Right lobe of liver (tissue), 6 donors: ENCODE measurements around the gene MOBP. TPM values are rescaled to one million over a fixed set of nuclear protein-coding genes. Genes with fewer than 3 reads are reported as not detected.

Source experiments
- ATAC-seq, 4 donors: fragments of 200-7000 bp; cut with Tn5 transposase; one replicate each; pipeline ENCODE4 v1.9.1; 2020; ENCODE audit warnings: mild to moderate bottlenecking in 4 of 4, moderate library complexity in 4 of 4
- DNase-seq, 3 donors: peaks; one replicate each; pipeline ENCODE4 v3.0.0-alpha.2; 2020
- H3K27ac ChIP-seq, 3 donors: fragments of 200-600 bp; one replicate each; pipeline ENCODE4 v1.8.0; 2022
- H3K27me3 ChIP-seq, 2 donors: fragments of 200-600 bp; one replicate each; pipeline ENCODE4 v1.8.0; 2022
- H3K36me3 ChIP-seq, 4 donors: fragments of 200-600 bp; sonication (generic) in 1 of 4; one replicate each; pipeline versions ENCODE4 v1.5.1 to v1.8.0; 2017 to 2022; ENCODE audit warnings: control low read depth in 1 of 4
- H3K4me1 ChIP-seq, 4 donors: fragments of 200-600 bp; sonication (generic) in 1 of 4; one replicate each; pipeline versions ENCODE4 v1.5.1 to v1.8.0; 2017 to 2022; ENCODE audit warnings: control low read depth in 1 of 4
- H3K4me3 ChIP-seq, 3 donors: fragments of 200-600 bp; one replicate each; pipeline ENCODE4 v1.8.0; 2022
- H3K9me3 ChIP-seq, 4 donors: fragments of 200-600 bp; sonication (generic) in 1 of 4; one replicate each; pipeline versions ENCODE4 v1.5.1 to v1.8.0; 2017 to 2022; ENCODE audit warnings: control low read depth in 1 of 4
- POLR2A ChIP-seq: fragments of 450-650 bp; IDR thresholded peaks from one replicate; pipeline ENCODE4 v1.6.1; 2017; ENCODE audit warnings: antibody characterized with exemption, mild to moderate bottlenecking
- WGBS: methylation state at CpG from one replicate; pipeline ENCODE4 v1.1.6; 2018; ENCODE audit warnings: low coverage, low lambda C conversion rate; ENCODE audit not compliant: insufficient coverage; ENCODE audit errors: missing lambda C conversion rate; 5-methylcytosine and 5-hydroxymethylcytosine counted together
- intact Hi-C, 2 donors: fragments of 100-400 bp; cut with DNase I; formaldehyde crosslinking; loops; one replicate each; pipeline versions ENCODE4 v1.11.2 to v1.14.1; 2022
- total RNA-seq, 6 experiments: library from RNA; depleted of rRNA in 2 of 6; stranded (reverse); fragments of >200 nt in 2 of 6; fragmentation: NEBNext Ultra II Directional in 3 of 6; extraction: Animal tissue kit (Norgen Biotek cat#: 25700) in 3 of 6; gene quantifications; one replicate each; pipeline versions ENCODE4 v1.1.0 to v1.2.4, GENCODE V29; 2016 to 2023
- TF ChIP-seq, protein P1 (sequence below), 4 donors: fragments of 200-600 bp in 3 of 4; fragments of 450-650 bp in 1 of 4; IDR thresholded peaks; one replicate each; pipeline versions ENCODE4 v1.5.1 to v1.8.0; 2016 to 2022; ENCODE audit warnings: antibody characterized with exemption in 4 of 4, mild to moderate bottlenecking in 2 of 4
- donor health status: DM: no; HTN: yes; CAD: no.
- donor health status: DM: no; HTN: no; CAD: no.
- donor health status: DM: no; HTN: no; CAD: no.
- donor health status: DM: no; HTN: yes; CAD: no.
- donor health status: DM: no; HTN: yes; CAD: no.

Gene MOBP
- total RNA-seq, 6 experiments from 2014 or later: not detected

DNA sequence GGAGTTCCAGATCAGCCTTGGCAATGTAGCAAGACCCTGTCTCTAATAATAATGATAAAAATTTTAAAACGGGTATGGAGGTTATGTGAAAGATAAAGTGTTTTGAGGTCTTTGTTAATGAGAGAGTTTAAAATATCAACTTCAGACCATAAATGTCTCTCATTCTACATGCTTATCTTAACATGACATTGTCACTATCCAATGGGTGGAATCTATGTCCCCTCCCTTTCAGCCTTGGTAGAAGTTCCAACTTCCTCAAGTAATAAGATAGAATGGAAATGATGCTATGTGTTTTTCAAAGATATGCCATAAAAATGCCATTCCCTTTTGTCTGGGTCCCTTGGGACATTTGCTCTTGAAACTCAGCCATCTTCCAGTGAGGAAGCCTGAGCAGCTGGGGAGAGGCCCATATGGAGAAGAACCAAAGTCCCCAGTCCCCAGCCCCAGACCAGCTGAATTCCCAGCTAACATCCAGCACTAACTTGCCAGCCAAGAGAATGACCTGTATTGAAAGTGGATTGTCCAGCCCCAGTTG, 44.0 kb upstream of the MOBP start:
- Histone ChIP-seq H3K4me3 (no peak overlapping the region), H3K9me3 (no peaks in the 10 kb centered on the region), H3K27ac (no peak overlapping the region), H3K27me3 (no peaks in the 10 kb centered on the region), H3K4me1 (no peaks in the 10 kb centered on the region), H3K36me3 (no peaks in the 10 kb centered on the region)
- WGBS: 71% methylated on average over 1 of the region's 1 CpG
- intact Hi-C loops: no loop called here
- DNase-seq: no peak
- TF ChIP-seq, protein P1, sequence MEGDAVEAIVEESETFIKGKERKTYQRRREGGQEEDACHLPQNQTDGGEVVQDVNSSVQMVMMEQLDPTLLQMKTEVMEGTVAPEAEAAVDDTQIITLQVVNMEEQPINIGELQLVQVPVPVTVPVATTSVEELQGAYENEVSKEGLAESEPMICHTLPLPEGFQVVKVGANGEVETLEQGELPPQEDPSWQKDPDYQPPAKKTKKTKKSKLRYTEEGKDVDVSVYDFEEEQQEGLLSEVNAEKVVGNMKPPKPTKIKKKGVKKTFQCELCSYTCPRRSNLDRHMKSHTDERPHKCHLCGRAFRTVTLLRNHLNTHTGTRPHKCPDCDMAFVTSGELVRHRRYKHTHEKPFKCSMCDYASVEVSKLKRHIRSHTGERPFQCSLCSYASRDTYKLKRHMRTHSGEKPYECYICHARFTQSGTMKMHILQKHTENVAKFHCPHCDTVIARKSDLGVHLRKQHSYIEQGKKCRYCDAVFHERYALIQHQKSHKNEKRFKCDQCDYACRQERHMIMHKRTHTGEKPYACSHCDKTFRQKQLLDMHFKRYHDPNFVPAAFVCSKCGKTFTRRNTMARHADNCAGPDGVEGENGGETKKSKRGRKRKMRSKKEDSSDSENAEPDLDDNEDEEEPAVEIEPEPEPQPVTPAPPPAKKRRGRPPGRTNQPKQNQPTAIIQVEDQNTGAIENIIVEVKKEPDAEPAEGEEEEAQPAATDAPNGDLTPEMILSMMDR (IDR thresholded peaks at IDR 0.05): no peak
- no peak for TF ChIP-seq POLR2A
- no peak for ATAC-seq

DNA sequence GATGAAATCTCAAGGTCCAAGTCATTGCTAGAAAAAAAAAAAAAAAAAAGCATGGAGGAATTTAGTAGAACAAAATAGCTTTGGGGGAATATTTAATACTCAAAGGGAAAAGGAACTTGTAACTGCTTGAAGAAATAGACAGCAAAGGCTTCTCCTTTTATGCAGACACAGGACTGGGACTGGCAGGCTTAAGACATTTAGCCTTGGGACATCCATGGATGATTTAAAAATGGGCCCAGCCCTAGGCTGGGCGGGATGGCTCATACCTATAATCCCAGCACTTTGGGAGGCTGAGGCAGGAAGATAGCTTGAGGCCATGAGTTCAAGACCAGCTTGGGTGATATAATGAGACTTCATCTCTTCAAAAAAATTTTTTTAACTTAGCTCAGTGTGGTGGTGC, 41.2 kb upstream of the MOBP start:
- WGBS: no CpG with 5 or more reads among the region's 1 CpG
- no peaks in the 10 kb centered on the region for H3K4me1 ChIP-seq
- no peak for DNase-seq
- H3K27ac ChIP-seq: no peak overlapping the region
- ATAC-seq: no peak
- no peaks in the 10 kb centered on the region for H3K36me3 ChIP-seq
- no peak overlapping the region for H3K4me3 ChIP-seq
- no peaks in the 10 kb centered on the region for H3K9me3 ChIP-seq
- H3K27me3 ChIP-seq: no peaks in the 10 kb centered on the region
- TF ChIP-seq, protein P1 (IDR thresholded peaks at IDR 0.05): no peak
- no peak for TF ChIP-seq POLR2A
- intact Hi-C loops: no loop called here

DNA sequence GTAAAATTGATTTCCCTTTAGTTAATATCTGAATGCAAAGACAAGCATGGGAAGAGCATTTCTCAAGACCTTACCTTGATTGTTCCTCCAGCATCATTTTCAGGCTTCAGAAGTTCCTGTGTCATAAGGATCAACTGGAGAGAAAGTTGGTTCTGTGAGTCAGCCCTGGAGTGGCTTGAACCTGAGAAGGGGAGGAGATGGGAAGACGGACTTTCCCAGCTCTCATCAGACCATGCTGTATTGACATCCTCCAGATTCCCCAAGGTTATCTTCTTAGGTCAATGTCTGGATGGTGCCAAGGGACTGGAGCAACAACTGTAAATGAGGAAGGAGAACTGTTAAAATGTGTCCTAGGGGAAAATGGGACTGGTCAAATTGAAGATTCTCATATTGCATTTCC, 40.0 kb upstream of the MOBP start:
- intact Hi-C loops: no loop called here
- Histone ChIP-seq H3K36me3 (no peaks in the 10 kb centered on the region), H3K4me1 (no peaks in the 10 kb centered on the region), H3K9me3 (no peaks in the 10 kb centered on the region), H3K4me3 (no peak overlapping the region), H3K27ac (no peak overlapping the region), H3K27me3 (no peaks in the 10 kb centered on the region)
- no peak for ATAC-seq
- WGBS: 50% methylated on average over 1 of the region's 1 CpG
- DNase-seq: no peak
- TF ChIP-seq, protein P1 (IDR thresholded peaks at IDR 0.05): no peak
- no peak for TF ChIP-seq POLR2A

DNA sequence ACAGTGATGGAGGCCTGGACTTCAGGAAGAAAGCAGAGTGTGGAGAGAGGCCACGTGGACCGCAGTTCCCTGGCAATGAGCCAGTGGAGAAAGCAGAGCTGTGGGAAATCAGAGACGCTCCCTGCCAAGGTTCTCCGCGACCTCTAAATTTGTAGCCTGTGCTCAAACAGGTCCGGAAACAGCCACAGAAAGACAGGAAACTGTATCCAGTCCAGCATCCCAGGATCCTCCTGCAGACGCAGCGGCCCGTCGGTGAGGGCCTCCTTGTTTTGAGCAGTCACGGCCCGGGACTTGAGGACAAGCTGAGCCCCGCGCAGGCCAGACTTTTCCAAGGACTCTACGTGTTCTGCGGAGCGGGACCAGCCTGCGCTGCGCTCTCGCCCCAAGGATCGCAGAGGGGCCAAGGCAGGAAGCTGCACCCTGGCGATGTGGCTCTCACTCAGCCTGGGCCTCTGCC, 38.7 kb upstream of the MOBP start:
- H3K27ac ChIP-seq: no peak overlapping the region
- no peaks in the 10 kb centered on the region for H3K4me1 ChIP-seq
- H3K9me3 ChIP-seq: no peaks in the 10 kb centered on the region
- H3K27me3 ChIP-seq: no peaks in the 10 kb centered on the region
- H3K36me3 ChIP-seq: no peaks in the 10 kb centered on the region
- WGBS: 26% methylated on average over 2 of the region's 22 CpGs
- TF ChIP-seq POLR2A: no peak
- TF ChIP-seq, protein P1 (IDR thresholded peaks at IDR 0.05): no peak
- H3K4me3 ChIP-seq: no peak overlapping the region
- ATAC-seq (peak; percentile 50 to 86 (median 72)), DNase-seq (peak in 2 of 3 donors; percentile 39 to 57)
- intact Hi-C loops: no loop called here

DNA sequence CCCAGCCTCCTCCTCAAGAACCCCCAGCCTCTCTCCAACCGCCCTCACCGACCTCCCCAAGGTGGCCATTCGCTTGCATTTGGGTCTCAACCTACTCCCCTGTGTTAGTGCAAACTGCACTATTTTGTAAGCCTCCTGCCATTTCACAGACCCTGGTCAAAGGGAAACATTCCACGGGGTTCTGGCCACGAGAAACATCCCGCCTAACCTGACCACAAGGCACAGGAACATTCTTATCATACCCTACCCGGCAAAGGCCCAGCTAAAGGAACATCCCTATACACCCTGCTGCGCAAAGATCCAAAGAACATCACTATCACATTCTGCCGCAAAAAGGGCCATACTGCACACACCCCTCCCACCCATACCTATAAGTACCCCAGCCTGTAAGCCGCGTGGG, 38.0 kb upstream of the MOBP start:
- Histone ChIP-seq H3K27me3 (no peaks in the 10 kb centered on the region), H3K27ac (no peak overlapping the region), H3K9me3 (no peaks in the 10 kb centered on the region), H3K4me3 (no peak overlapping the region), H3K36me3 (no peaks in the 10 kb centered on the region), H3K4me1 (no peaks in the 10 kb centered on the region)
- ATAC-seq (no peak), DNase-seq (no peak)
- WGBS: 83% methylated on average over 11 of the region's 11 CpGs
- intact Hi-C loops: no loop called here
- TF ChIP-seq POLR2A: no peak
- TF ChIP-seq, protein P1 (IDR thresholded peaks at IDR 0.05): no peak
